HG03520 (cell line): Measurements from ENCODE around the gene PATJ.
"Not testable (repeated sequence)": the region's sequence is repeated elsewhere in the genome, so short reads cannot be mapped to it uniquely, and the experiment has no call there.

Source experiments
- ATAC-seq: cut with Tn5 transposase; IDR thresholded peaks from one replicate; pipeline ENCODE4 v1.9.1; 2021; ENCODE audit warnings: mild to moderate bottlenecking, moderate library complexity; ENCODE audit not compliant: unreplicated experiment

The PATJ gene

DNA sequence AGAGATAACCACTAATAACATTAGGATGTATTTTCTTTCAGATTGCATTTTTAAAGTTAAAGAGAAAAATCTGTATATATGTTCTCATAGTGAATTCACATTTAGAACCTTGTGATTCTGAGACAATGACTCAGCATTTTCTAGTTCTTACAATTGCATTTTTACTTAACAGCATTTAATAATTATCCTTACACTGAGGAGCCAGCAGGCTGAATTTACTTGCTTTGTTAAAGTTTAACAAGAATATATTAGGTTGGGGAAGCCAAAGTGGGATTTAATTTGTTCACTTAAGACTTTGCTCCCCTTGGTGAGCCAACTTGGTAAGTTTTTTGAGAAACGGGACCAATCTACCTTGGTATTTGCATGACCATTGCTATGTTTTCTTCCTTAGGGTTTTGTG, 4.5 kb downstream of the PATJ start:
- ATAC-seq, result no peak

DNA sequence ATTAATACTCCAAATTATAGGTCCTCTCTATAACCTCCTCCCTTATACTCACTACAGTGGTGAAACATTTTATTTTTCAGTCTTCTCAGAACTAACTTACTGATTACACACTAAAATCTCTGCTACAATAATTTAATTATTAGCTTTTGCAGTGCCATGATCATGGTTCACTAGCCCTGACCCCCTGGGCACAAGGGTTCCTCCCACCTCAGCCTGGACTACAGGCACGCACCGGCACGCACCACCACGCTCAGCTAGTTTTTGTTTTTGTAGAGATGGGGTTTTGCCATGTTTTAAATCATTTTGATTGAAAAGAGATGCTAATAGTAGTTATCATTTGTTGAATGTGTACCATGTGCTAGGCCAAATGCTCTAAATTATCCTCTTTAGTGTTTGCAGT, 6.3 kb downstream of the PATJ start:
- no peak for ATAC-seq

GRCh38 chr1:61749574-61749973, 7.3 kb downstream of the PATJ start:
- ATAC-seq, result no peak

- no peak for ATAC-seq
Observed at GRCh38 chr1:61752921-61753389, 10.7 kb downstream of the PATJ start.

DNA sequence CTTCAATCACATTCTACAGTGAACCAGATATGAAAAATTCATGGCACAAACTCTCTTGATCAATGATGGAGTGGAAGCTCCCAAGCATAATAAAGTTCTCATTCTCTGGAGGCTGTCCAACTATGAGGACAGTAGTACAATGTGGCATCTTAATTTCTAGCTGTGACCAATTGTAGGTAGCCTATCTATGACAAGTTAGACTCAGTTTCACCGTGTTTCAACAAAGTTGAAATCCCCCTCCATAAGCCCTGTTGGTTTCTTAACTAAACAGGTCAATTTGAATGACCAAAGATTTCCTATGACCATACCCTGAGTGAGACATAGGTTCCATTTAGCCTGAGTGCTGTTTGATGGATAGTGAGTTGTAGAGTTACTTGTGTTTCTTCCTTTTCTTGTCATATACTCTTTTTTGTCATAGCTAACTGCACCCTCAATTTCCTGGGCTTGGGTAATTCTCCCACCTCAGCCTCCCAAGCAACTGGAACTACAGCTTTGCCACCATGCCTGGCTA, 11.8 kb downstream of the PATJ start:
- ATAC-seq, result no peak

GRCh38 chr1:61754545-61754944, 12.3 kb downstream of the PATJ start:
- ATAC-seq, result no peak

- no peak for ATAC-seq
Observed at GRCh38 chr1:61756773-61757172, 14.5 kb downstream of the PATJ start.

DNA sequence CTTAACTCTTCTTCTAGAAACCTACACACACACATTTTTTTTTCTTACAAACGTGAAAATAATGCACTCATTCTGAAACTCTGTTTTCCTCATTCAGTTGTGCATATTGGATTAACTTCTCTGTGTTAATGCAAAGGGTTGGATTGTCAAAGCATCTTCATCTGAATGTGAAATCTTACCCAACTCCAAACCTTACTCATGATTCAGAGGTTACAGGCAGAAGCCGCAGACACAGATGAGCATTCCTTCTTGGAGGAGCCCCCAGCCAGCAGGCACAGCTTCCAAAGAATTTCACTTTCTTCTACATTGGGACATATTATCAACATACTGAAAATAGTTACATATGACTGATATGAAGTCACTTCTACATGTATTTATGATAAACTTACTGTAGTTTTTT, 15.7 kb downstream of the PATJ start:
- no peak for ATAC-seq

GRCh38 chr1:61770131-61770530, 27.9 kb downstream of the PATJ start:
- ATAC-seq, result no peak

DNA sequence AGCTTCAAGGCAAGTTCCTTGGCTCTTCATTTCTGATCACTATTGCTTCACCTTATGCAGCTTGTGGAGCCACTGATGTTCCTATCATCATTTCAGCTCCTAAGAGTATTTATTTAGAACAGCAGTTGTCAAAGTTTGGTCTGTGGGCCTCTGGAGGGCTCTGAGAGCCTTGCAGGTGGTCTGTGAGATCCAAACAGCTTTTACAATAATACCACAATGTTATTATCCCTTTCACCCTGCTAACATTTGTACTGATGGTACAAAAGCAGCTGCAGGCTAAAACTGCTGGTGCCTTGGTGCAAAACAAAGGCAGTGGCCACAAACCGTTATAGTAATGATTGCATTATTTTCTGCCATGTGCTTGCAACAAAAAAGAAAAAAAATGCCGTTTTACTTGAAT, 33.8 kb downstream of the PATJ start:
- no peak for ATAC-seq

GRCh38 chr1:61779231-61779630, 37.0 kb downstream of the PATJ start:
- ATAC-seq, result no peak

DNA sequence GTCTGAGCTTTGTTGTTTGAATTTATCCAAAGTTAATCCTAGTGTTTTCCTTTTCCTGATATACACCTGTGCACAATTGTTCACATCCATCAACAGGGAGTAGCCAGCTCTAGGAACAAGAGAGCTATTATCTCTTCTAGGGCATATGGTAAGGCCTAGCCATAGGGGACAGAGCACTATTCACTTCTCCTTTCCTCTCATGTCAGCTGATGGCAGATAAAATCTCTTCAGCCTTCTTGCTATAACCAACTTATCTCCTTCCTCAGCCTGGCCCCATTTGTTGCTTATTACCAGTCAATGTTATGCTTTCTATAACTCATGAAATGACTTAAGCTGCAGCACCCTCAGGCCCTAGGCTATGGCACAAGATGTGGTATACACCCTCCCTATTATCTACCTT, 38.9 kb downstream of the PATJ start:
- no peak for ATAC-seq

- no peak for ATAC-seq
Observed at GRCh38 chr1:61782771-61783170, 40.5 kb downstream of the PATJ start.

DNA sequence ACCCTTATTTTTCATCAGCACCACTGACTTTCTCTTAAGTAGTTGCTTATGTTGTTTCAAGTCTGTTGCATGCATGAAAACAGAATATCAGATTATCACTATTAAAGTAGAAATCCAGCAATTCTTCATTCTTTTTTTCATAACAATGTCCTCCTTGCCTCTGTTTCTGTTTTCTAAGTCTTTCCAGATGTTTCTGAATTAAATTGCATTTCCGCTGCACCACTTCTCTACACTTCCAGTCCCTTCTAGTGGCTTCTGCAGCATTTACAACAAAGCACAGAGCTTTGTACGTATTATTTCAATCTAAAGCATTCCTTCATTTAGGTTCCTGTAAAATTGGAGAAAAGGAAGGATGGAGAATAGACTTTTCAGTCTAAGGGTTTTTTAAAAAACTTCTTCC, 42.4 kb downstream of the PATJ start:
- no peak for ATAC-seq

GRCh38 chr1:61790837-61791236, 48.6 kb downstream of the PATJ start:
- no peak for ATAC-seq

GRCh38 chr1:61797045-61797755, 54.9 kb downstream of the PATJ start:
- ATAC-seq, result no peak

DNA sequence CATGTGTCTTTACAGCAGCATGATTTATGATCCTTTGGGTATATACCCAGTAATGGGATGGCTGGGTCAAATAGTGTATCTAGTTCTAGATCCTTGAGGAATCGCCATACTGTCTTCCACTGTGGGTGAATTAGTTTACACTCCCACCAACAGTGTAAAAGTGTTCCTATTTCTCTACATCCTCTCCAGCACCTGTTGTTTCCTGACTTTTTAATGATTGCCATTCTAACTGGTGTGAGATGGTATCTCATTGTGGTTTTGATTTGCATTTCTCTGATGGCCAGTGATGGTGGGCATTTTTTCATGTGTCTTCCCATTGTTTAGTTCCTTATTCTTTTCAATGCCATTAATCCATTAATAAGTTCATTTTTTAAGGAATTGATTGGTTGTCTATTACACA, 58.8 kb downstream of the PATJ start:
- not testable (repeated sequence) for ATAC-seq

DNA sequence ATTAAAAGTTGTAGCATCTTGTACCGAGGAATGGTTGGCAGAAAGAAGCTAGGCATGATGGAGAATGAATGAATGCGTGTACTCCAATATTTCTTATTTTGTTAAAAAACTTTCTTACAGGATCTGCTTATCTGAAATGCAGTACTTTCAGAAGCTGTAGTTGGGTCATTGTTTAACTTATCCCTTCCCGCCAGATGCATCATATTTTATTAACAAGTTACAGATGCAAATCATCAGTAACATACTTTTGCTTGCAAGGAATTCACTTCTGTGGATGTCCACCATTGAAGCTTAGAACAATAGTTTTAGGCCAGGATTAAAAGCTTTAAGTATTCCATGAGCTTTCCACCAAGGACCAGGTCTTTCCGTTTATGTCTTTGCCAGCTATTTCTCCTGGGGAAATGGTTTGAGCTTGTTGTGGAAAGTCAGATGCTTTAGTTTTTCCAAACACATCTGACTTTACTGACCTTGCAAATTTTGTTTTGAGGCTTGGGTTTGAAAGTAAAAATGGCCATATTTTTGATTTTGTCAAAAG, 65.4 kb downstream of the PATJ start:
- ATAC-seq, result no peak

DNA sequence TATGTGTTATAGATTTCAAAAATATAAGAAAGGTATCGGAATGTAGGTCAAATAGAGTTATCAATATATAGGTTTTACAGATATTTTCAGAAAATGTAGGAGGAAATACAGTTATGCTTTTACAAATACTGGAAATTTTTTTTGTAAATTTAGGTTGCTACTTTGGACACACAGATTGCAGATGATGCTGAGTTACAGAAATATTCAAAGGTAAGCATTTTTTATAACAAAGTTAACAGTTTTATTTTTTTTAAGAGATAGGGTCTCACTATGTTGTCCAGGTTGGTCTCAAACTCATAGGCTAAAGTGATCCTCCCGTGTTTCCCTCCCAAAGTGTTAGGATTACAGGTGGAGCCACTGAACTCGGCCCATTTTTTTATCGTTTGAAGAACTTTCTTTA, 66.0 kb downstream of the PATJ start:
- ATAC-seq, result no peak

GRCh38 chr1:61808968-61809367, 66.7 kb downstream of the PATJ start:
- no peak for ATAC-seq

GRCh38 chr1:61812916-61813315, 70.6 kb downstream of the PATJ start:
- no peak for ATAC-seq

DNA sequence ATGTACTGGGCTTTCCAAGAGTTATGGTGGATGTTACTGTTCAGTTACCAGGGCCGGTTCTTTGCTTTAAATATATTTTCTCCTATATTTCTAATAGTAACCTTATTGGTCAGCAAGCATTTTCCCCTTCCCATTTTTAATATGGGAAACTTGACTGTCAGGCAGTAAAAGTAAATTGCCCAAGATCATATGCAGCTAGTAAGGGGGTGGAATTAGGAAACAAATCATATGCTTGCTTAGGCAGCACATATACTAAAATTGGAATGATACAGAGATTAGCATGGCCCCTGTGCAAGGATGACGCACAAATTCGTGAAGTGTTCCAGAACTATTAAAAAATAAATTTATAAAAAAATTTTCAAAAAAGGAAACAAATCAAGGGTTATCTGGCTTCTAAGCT, 73.9 kb downstream of the PATJ start:
- no peak for ATAC-seq

- no peak for ATAC-seq
Observed at GRCh38 chr1:61818992-61819391, 76.7 kb downstream of the PATJ start.
